Suppressor macrophage treated with lipopolysaccharide for 4 hours (primary cell): Measurements from ENCODE around the gene NOS3.
A peak's percentile ranks its signal among the peaks of the same experiment; 100 is the strongest.
"Not testable (repeated sequence)": the region's sequence is repeated elsewhere in the genome, so short reads cannot be mapped to it uniquely, and the experiment has no call there.

Source experiments
- DNase-seq: peaks from one replicate; pipeline ENCODE4 v3.0.0-alpha.2; 2020

Gene NOS3

GRCh38 chr7:151005566-151005965 lies 14.7 kb downstream of the NOS3 start:
- DNase-seq: no peak

GRCh38 chr7:151006590-151007300 lies 15.9 kb downstream of the NOS3 start:
- no peak for DNase-seq

- DNase-seq: no peak
Measured at GRCh38 chr7:151007469-151007898, 16.7 kb downstream of the NOS3 start.

- DNase-seq: no peak
Measured at GRCh38 chr7:151008143-151008510, 17.3 kb downstream of the NOS3 start.

GRCh38 chr7:151008511-151009323 lies 17.9 kb downstream of the NOS3 start:
- DNase-seq: peak; percentile 57

GRCh38 chr7:151009327-151010036 lies 18.7 kb downstream of the NOS3 start:
- no peak for DNase-seq

- DNase-seq: no peak
Measured at GRCh38 chr7:151010037-151010306, 19.2 kb downstream of the NOS3 start.

- DNase-seq: no peak
Measured at GRCh38 chr7:151010307-151011096, 19.7 kb downstream of the NOS3 start.

- DNase-seq: peak; percentile 24
Measured at GRCh38 chr7:151011097-151011409, 20.2 kb downstream of the NOS3 start.

- not testable (repeated sequence) for DNase-seq
Measured at GRCh38 chr7:151011616-151012015, 20.8 kb downstream of the NOS3 start.

- DNase-seq: no peak
Measured at GRCh38 chr7:151012031-151012692, 21.3 kb downstream of the NOS3 start.

GRCh38 chr7:151012911-151013347 lies 22.1 kb downstream of the NOS3 start:
- DNase-seq: peak; percentile 35

- DNase-seq: no peak
Measured at GRCh38 chr7:151013356-151013732, 22.5 kb downstream of the NOS3 start.

GRCh38 chr7:151013733-151014497 lies 23.1 kb downstream of the NOS3 start:
- DNase-seq: peak; percentile 65

GRCh38 chr7:151014950-151015349 lies 24.1 kb downstream of the NOS3 start:
- peak; percentile 12 for DNase-seq

- DNase-seq: no peak
Measured at GRCh38 chr7:151015967-151016366, 25.1 kb downstream of the NOS3 start.

- DNase-seq: no peak
Measured at GRCh38 chr7:151016505-151016904, 25.7 kb downstream of the NOS3 start.

- DNase-seq: no peak
Measured at GRCh38 chr7:151016942-151017341, 26.1 kb downstream of the NOS3 start.

GRCh38 chr7:151017370-151017952 lies 26.6 kb downstream of the NOS3 start:
- no peak for DNase-seq

GRCh38 chr7:151017953-151018420 lies 27.2 kb downstream of the NOS3 start:
- DNase-seq: peak; percentile 66

GRCh38 chr7:151018421-151019129 lies 27.8 kb downstream of the NOS3 start:
- peak; percentile 15 for DNase-seq
